Measurements from ENCODE around the gene CYP19A1.

CYP19A1 gene

GRCh38 chr15:51380999-51381806 lies 42.8 kb upstream of the CYP19A1 start:
- DNase-seq (ENCODE audit: low read depth in 2 of 2), result peak; percentile 88 to 90
- H3K4me3 ChIP-seq (replicated peaks in 1 of 2; ENCODE audit: low read depth in 2 of 2, low read length in 2 of 2), result no peak overlapping the region
- peak; percentile 94 for TF ChIP-seq CTCF (IDR thresholded peaks at IDR 0.05; ENCODE audit: low read depth, low read length)

- DNase-seq (ENCODE audit: low read depth in 2 of 2), result no peak
- no peak overlapping the region for H3K4me3 ChIP-seq (replicated peaks in 1 of 2; ENCODE audit: low read depth in 2 of 2, low read length in 2 of 2)
- TF ChIP-seq CTCF (IDR thresholded peaks at IDR 0.05; ENCODE audit: low read depth, low read length), result no peak
These were observed 41.0 kb upstream of the CYP19A1 start for GRCh38 chr15:51379390-51379789.

- TF ChIP-seq CTCF (IDR thresholded peaks at IDR 0.05; ENCODE audit: low read depth, low read length), result no peak
- H3K4me3 ChIP-seq (replicated peaks in 1 of 2; ENCODE audit: low read depth in 2 of 2, low read length in 2 of 2), result no peak overlapping the region
- DNase-seq (ENCODE audit: low read depth in 2 of 2), result no peak
These were observed 40.0 kb upstream of the CYP19A1 start for GRCh38 chr15:51378406-51378805.

- DNase-seq (ENCODE audit: low read depth in 2 of 2), result peak; percentile 33 to 77
- no peak overlapping the region for H3K4me3 ChIP-seq (replicated peaks in 1 of 2; ENCODE audit: low read depth in 2 of 2, low read length in 2 of 2)
- TF ChIP-seq CTCF (IDR thresholded peaks at IDR 0.05; ENCODE audit: low read depth, low read length), result no peak
These were observed 38.8 kb upstream of the CYP19A1 start for GRCh38 chr15:51377038-51377786.

- TF ChIP-seq CTCF (IDR thresholded peaks at IDR 0.05; ENCODE audit: low read depth, low read length), result no peak
- peak in 1 of 2 donors; percentile 74 for DNase-seq (ENCODE audit: low read depth in 2 of 2)
- no peak overlapping the region for H3K4me3 ChIP-seq (replicated peaks in 1 of 2; ENCODE audit: low read depth in 2 of 2, low read length in 2 of 2)
These were observed 37.7 kb upstream of the CYP19A1 start for GRCh38 chr15:51375966-51376640.

GRCh38 chr15:51374131-51374530 lies 35.7 kb upstream of the CYP19A1 start:
- DNase-seq (ENCODE audit: low read depth in 2 of 2), result no peak
- no peak for TF ChIP-seq CTCF (IDR thresholded peaks at IDR 0.05; ENCODE audit: low read depth, low read length)
- no peak overlapping the region for H3K4me3 ChIP-seq (replicated peaks in 1 of 2; ENCODE audit: low read depth in 2 of 2, low read length in 2 of 2)

Data from cardiac fibroblast (primary cell).